HepG2 (cell line): ENCODE data around the gene STK40. TPM values are rescaled to one million over a fixed set of nuclear protein-coding genes. Genes with fewer than 3 reads are reported as not detected.

Experiments
- ATM ChIP-seq: fragments of 450-650 bp; IDR thresholded peaks from 2 replicates; pipeline ENCODE4 v1.7.1; 2017; ENCODE audit warnings: mild to moderate bottlenecking, borderline replicate concordance
- ELF4 ChIP-seq: sonication (generic); formaldehyde crosslinking; IDR thresholded peaks from 2 replicates; pipeline ENCODE4 v1.5.0; 2020; ENCODE audit warnings: missing genetic modification reagents, mild to moderate bottlenecking, moderate library complexity, borderline replicate concordance
- FOXC1 ChIP-seq: sonication (generic); formaldehyde crosslinking; IDR thresholded peaks from 2 replicates; pipeline ENCODE4 v1.8.0; 2022; ENCODE audit warnings: mild to moderate bottlenecking, missing genetic modification reagents, borderline replicate concordance
- RAD21 ChIP-seq: fragments of 450-650 bp; formaldehyde crosslinking; IDR thresholded peaks from 2 replicates; pipeline ENCODE4 v1.5.0; 2020; ENCODE audit warnings: mild to moderate bottlenecking
- RFX1 ChIP-seq: fragments of 450-650 bp; IDR thresholded peaks from 2 replicates; pipeline ENCODE4 v1.6.1; 2017
- RFXANK ChIP-seq: IDR thresholded peaks from 2 replicates; pipeline ENCODE4 v1.6.1; 2016
- TBL1XR1 ChIP-seq: fragments of 150-350 bp; IDR thresholded peaks from 2 replicates; pipeline ENCODE4 v1.6.1; 2014; ENCODE audit warnings: borderline replicate concordance, low read length; ENCODE audit not compliant: partially characterized antibody
- ZBTB3 ChIP-seq: sonication (generic); formaldehyde crosslinking; IDR thresholded peaks from 2 replicates; pipeline ENCODE4 v1.4.0; 2020; ENCODE audit warnings: low read depth, mild to moderate bottlenecking, moderate library complexity, missing genetic modification reagents, borderline replicate concordance
- ZFP1 ChIP-seq: IDR thresholded peaks from 2 replicates; pipeline ENCODE4 v1.6.1; 2016
- ZFP37 ChIP-seq: sonication (generic); formaldehyde crosslinking; IDR thresholded peaks from 2 replicates; pipeline ENCODE4 v1.4.0; 2020; ENCODE audit warnings: missing genetic modification reagents, borderline replicate concordance
- ZKSCAN8 ChIP-seq: IDR thresholded peaks from 2 replicates; pipeline ENCODE4 v1.6.1; 2016; ENCODE audit warnings: borderline replicate concordance, missing genetic modification reagents, missing compliant biosample characterization
- ZNF3 ChIP-seq: IDR thresholded peaks from 2 replicates; pipeline ENCODE4 v1.7.0; 2017; ENCODE audit warnings: inconsistent platforms
- ZNF441 ChIP-seq: sonication (generic); formaldehyde crosslinking; IDR thresholded peaks from 2 replicates; pipeline ENCODE4 v1.7.0; 2021; ENCODE audit warnings: missing genetic modification reagents, borderline replicate concordance
- ZNF678 ChIP-seq: sonication (generic); formaldehyde crosslinking; IDR thresholded peaks from 2 replicates; pipeline ENCODE4 v1.4.0; 2020; ENCODE audit warnings: mild to moderate bottlenecking, missing genetic modification reagents
- ZNF792 ChIP-seq: IDR thresholded peaks from 2 replicates; pipeline ENCODE4 v1.6.1; 2016
- polyA plus RNA-seq, 8 experiments: library from polyadenylated mRNA; depleted of rRNA in 3 of 8; stranded (reverse) in 7 of 8; unstranded in 1 of 8; fragments of >200 nt; fragmentation: Illumina TruSeq in 4 of 8; extraction: Trizol in 4 of 8; gene quantifications; 2 replicates each; pipeline versions ENCODE4 v1.2.1 to v1.2.3, GENCODE V29; 2011 to 2016; ENCODE audit warnings: low read depth in 4 of 8, missing spikeins in 1 of 8, mixed read lengths in 1 of 8; ENCODE audit not compliant: insufficient read depth in 1 of 8
- total RNA-seq, 5 experiments: library from RNA; depleted of rRNA; stranded (reverse); fragments of >200 nt; fragmentation: Illumina TruSeq; extraction: Trizol; gene quantifications; 2 replicates each; pipeline ENCODE4 v1.2.3, GENCODE V29; 2016; ENCODE audit warnings: low read depth in 1 of 5
- TF ChIP-seq, protein P1 (sequence below), 2 experiments: sonication (generic) in 1 of 2; formaldehyde crosslinking in 1 of 2; IDR thresholded peaks; 2 replicates each; pipeline versions ENCODE4 v1.6.1 to v1.9.0; 2014 to 2022; ENCODE audit warnings: antibody characterized with exemption in 1 of 2, borderline replicate concordance in 1 of 2, inconsistent platforms in 1 of 2, low read depth in 1 of 2, missing genetic modification reagents in 1 of 2
- TF ChIP-seq, protein P2 (sequence below): sonication (generic); formaldehyde crosslinking; IDR thresholded peaks from 2 replicates; pipeline ENCODE4; 2020; ENCODE audit warnings: missing genetic modification reagents, mild to moderate bottlenecking, borderline replicate concordance
- TF ChIP-seq, protein P3 (sequence below): sonication (generic); formaldehyde crosslinking; IDR thresholded peaks from 2 replicates; pipeline ENCODE4 v1.5.0; 2020; ENCODE audit warnings: missing genetic modification reagents
- TF ChIP-seq, protein P4 (sequence below): sonication (generic); formaldehyde crosslinking; IDR thresholded peaks from 2 replicates; pipeline ENCODE4 v1.9.0; 2021; ENCODE audit warnings: missing genetic modification reagents, mild to moderate bottlenecking, borderline replicate concordance

STK40 gene
- total and polyA plus RNA-seq, 2 of the 13 experiments (the other 11 are each of a cell fraction or from before 2014, with no cell fraction given): 33.8 to 35.1 TPM

DNA sequence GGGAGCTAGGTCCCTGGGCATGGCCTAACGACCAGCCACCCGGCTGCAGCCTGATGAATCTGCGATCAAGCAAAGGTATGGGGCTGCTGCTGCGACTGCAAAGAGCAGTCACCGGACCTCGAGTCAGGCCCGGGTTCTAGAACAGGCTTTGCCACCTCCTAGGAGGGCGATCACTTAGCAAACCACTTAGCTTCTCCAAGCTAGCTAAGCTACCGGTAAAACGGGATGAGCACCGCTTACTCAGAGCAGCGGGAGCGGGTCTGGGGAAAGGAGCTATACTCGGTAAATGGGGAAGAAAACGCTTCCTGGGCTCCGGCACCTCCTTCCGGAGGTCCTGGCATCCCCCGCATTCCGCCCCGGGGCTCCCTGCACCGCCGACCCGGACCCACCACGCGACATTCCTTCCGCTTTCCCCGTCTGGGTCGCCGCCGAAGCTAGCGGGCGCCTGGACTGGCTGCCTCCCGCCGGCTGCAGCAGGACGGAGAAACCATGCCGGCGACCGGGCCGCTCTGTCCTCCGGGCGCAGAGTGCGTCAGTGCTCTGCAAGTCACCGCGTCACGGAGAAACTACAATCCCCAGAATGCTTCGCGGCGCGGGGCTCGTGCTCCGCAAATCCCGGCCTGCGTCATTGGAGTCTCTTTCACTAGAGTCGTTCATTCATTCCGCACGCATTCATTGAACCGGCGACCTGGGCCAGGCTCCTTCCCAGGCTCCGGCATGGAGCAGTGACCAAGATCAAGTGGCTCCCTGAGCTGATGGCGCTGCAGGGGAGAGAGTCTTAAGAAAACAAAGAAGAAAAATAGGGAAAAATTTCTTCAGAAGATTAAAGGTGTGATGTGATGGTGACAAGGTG is 11.9 kb upstream of the STK40 start, which contains the start of gene LSM10 (continued):
- TF ChIP-seq, protein P1, sequence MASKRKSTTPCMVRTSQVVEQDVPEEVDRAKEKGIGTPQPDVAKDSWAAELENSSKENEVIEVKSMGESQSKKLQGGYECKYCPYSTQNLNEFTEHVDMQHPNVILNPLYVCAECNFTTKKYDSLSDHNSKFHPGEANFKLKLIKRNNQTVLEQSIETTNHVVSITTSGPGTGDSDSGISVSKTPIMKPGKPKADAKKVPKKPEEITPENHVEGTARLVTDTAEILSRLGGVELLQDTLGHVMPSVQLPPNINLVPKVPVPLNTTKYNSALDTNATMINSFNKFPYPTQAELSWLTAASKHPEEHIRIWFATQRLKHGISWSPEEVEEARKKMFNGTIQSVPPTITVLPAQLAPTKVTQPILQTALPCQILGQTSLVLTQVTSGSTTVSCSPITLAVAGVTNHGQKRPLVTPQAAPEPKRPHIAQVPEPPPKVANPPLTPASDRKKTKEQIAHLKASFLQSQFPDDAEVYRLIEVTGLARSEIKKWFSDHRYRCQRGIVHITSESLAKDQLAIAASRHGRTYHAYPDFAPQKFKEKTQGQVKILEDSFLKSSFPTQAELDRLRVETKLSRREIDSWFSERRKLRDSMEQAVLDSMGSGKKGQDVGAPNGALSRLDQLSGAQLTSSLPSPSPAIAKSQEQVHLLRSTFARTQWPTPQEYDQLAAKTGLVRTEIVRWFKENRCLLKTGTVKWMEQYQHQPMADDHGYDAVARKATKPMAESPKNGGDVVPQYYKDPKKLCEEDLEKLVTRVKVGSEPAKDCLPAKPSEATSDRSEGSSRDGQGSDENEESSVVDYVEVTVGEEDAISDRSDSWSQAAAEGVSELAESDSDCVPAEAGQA (IDR thresholded peaks at IDR 0.05; ENCODE audit: low read depth): no peak; the same call in 1 of the 2 replicates
- TF ChIP-seq, protein P1 (CRISPR knock-in tag; IDR thresholded peaks at IDR 0.05; ENCODE audit: borderline replicate concordance): peak; percentile 50; the same call in 1 of the 2 replicates
- TF ChIP-seq, protein P2, sequence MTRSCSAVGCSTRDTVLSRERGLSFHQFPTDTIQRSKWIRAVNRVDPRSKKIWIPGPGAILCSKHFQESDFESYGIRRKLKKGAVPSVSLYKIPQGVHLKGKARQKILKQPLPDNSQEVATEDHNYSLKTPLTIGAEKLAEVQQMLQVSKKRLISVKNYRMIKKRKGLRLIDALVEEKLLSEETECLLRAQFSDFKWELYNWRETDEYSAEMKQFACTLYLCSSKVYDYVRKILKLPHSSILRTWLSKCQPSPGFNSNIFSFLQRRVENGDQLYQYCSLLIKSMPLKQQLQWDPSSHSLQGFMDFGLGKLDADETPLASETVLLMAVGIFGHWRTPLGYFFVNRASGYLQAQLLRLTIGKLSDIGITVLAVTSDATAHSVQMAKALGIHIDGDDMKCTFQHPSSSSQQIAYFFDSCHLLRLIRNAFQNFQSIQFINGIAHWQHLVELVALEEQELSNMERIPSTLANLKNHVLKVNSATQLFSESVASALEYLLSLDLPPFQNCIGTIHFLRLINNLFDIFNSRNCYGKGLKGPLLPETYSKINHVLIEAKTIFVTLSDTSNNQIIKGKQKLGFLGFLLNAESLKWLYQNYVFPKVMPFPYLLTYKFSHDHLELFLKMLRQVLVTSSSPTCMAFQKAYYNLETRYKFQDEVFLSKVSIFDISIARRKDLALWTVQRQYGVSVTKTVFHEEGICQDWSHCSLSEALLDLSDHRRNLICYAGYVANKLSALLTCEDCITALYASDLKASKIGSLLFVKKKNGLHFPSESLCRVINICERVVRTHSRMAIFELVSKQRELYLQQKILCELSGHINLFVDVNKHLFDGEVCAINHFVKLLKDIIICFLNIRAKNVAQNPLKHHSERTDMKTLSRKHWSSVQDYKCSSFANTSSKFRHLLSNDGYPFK: peak; percentile 36; the same call in 1 of the 2 replicates
- TF ChIP-seq RFXANK (CRISPR knock-in tag): no peak
- TF ChIP-seq, protein P3, sequence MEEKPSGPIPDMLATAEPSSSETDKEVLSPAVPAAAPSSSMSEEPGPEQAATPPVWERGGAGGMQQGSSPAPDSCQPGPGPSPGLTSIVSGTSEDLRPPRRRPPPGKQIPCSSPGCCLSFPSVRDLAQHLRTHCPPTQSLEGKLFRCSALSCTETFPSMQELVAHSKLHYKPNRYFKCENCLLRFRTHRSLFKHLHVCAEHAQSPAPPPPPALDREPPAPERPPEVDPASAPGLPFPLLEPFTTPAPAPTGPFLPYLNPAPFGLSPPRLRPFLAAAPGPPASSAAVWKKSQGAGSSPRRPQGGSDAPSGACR (CRISPR knock-in tag): no peak
- TF ChIP-seq ZNF441 (CRISPR knock-in tag): no peak
- no peak for TF ChIP-seq ZBTB3 (CRISPR knock-in tag)
- no peak for TF ChIP-seq RFX1
- TF ChIP-seq RAD21: no peak
- peak; percentile 69; the same call in 1 of the 2 replicates for TF ChIP-seq ZKSCAN8 (CRISPR knock-in tag)
- no peak for TF ChIP-seq ATM
- TF ChIP-seq ZFP37 (CRISPR knock-in tag): no peak
- peak; percentile 22; the same call in 1 of the 2 replicates for TF ChIP-seq ZNF3 (CRISPR knock-in tag)
- peak; percentile 54; the same call in 1 of the 2 replicates for TF ChIP-seq FOXC1 (CRISPR knock-in tag)
- TF ChIP-seq, protein P4, sequence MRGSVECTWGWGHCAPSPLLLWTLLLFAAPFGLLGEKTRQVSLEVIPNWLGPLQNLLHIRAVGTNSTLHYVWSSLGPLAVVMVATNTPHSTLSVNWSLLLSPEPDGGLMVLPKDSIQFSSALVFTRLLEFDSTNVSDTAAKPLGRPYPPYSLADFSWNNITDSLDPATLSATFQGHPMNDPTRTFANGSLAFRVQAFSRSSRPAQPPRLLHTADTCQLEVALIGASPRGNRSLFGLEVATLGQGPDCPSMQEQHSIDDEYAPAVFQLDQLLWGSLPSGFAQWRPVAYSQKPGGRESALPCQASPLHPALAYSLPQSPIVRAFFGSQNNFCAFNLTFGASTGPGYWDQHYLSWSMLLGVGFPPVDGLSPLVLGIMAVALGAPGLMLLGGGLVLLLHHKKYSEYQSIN: no peak
- TF ChIP-seq TBL1XR1: no peak
- TF ChIP-seq ZNF792 (CRISPR knock-in tag): peak; percentile 53; the same call in 1 of the 2 replicates
- TF ChIP-seq ZNF678: no peak
- peak; percentile 67; the same call in 1 of the 2 replicates for TF ChIP-seq ZFP1
- no peak for TF ChIP-seq ELF4 (CRISPR knock-in tag)
